Small intestine (tissue), 7 donors: Measurements from ENCODE around the gene LIPK. TPM values are rescaled to one million over a fixed set of nuclear protein-coding genes. Genes with fewer than 3 reads are reported as not detected.

Experiments used
- DNase-seq, 2 donors: peaks; one replicate each; pipeline versions ENCODE4 v3.0.0 to v3.0.0-alpha.2; 2013
- FAIRE-seq: peaks from 2 replicates; lab custom pipeline; 2012; peaks lifted over from hg19 to GRCh38; lab: Jason Lieb, UNC
- H3K27ac ChIP-seq, 3 donors: one replicate each; pipeline ENCODE4 v1.5.1; 2013; ENCODE audit warnings: low read length in 2 of 3, mild to moderate bottlenecking in 2 of 3, control low read depth in 1 of 3, inconsistent platforms in 1 of 3, low read depth in 1 of 3, moderate library complexity in 1 of 3
- H3K27me3 ChIP-seq, 3 donors: one replicate each; pipeline ENCODE4 v1.6.1; 2013; ENCODE audit warnings: low read length in 3 of 3, inconsistent platforms in 1 of 3; ENCODE audit not compliant: control insufficient read depth in 3 of 3, insufficient read depth in 3 of 3
- H3K36me3 ChIP-seq, 3 donors: one replicate each; pipeline ENCODE4 v1.6.1; 2013; ENCODE audit warnings: low read length in 3 of 3, inconsistent platforms in 1 of 3, low read depth in 1 of 3, mild to moderate bottlenecking in 1 of 3, moderate library complexity in 1 of 3; ENCODE audit not compliant: control insufficient read depth in 3 of 3, insufficient read depth in 2 of 3
- H3K4me1 ChIP-seq, 3 donors: one replicate each; pipeline ENCODE4 v1.6.1; 2013; ENCODE audit warnings: low read length in 2 of 3, inconsistent platforms in 1 of 3, low read depth in 1 of 3, mild to moderate bottlenecking in 1 of 3, moderate library complexity in 1 of 3; ENCODE audit not compliant: control insufficient read depth in 3 of 3, insufficient read depth in 2 of 3
- H3K4me3 ChIP-seq, 3 donors: one replicate each; pipeline ENCODE4 v1.5.1; 2013; ENCODE audit warnings: low read length in 3 of 3, control low read depth in 1 of 3, inconsistent platforms in 1 of 3, low read depth in 1 of 3, mild to moderate bottlenecking in 1 of 3, moderate library complexity in 1 of 3
- H3K9me3 ChIP-seq, 2 donors: one replicate each; pipeline ENCODE4 v1.6.1; 2013; ENCODE audit warnings: low read depth in 1 of 2, low read length in 1 of 2; ENCODE audit not compliant: control insufficient read depth in 2 of 2, insufficient read depth in 1 of 2
- WGBS, 3 donors: extraction: QIAGEN DNeasy Blood & Tissue Kit; methylation state at CpG; one replicate each; pipeline ENCODE4 v1.1.7; 2013; 5-methylcytosine and 5-hydroxymethylcytosine counted together
- polyA plus RNA-seq, 4 donors: library from polyadenylated mRNA; stranded (reverse) in 3 of 4; unstranded in 1 of 4; fragments of 200-250 nt in 3 of 4; fragments of 120-200 nt in 1 of 4; gene quantifications; one replicate each; pipeline versions ENCODE4 v1.2.1 to v1.2.3, GENCODE V29; 2013
- donor health status: healthy with polysubstance abuse.
- donor health status: control.
- donor health status: control.
- donor health status: Bipolar disorder and iron deficiency.
- donor health status: healthy.

Gene LIPK
- polyA plus RNA-seq, 4 donors, result not detected

GRCh38 chr10:88781206-88781605, 75.2 kb downstream of the LIPK start:
- no peak for DNase-seq
- WGBS, 3 donors, result 72 to 83% (median 82%) methylated on average over 2 of the region's 2 CpGs
- no peak for FAIRE-seq

GRCh38 chr10:88782222-88782621, 76.2 kb downstream of the LIPK start:
- H3K4me1 ChIP-seq, result no peaks in the 10 kb centered on the region
- no peak overlapping the region for H3K27ac ChIP-seq
- no peaks in the 10 kb centered on the region for H3K27me3 ChIP-seq
- WGBS, 3 donors, result 79 to 93% (median 87%) methylated on average over 3 of the region's 3 CpGs
- no peak overlapping the region for H3K4me3 ChIP-seq
- H3K36me3 ChIP-seq, result no peaks in the 10 kb centered on the region
- DNase-seq (no peak), FAIRE-seq (no peak)
- H3K9me3 ChIP-seq, result no peaks in the 10 kb centered on the region

More at GRCh38 chr10:88781206-88781605, 75.2 kb downstream of the LIPK start:
- Histone ChIP-seq H3K4me3 (no peak overlapping the region), H3K9me3 (no peaks in the 10 kb centered on the region), H3K27ac (no peak overlapping the region), H3K4me1 (no peaks in the 10 kb centered on the region), H3K27me3 (no peaks in the 10 kb centered on the region), H3K36me3 (no peaks in the 10 kb centered on the region)

GRCh38 chr10:88783724-88784123, 77.7 kb downstream of the LIPK start:
- no peaks in the 10 kb centered on the region for H3K27me3 ChIP-seq
- WGBS, 3 donors, result 64 to 70% (median 66%) methylated on average over 3 of the region's 3 CpGs

GRCh38 chr10:88786032-88786770, 80.2 kb downstream of the LIPK start:
- H3K27me3 ChIP-seq, result no peaks in the 10 kb centered on the region
- FAIRE-seq (no peak), DNase-seq (no peak)
- no peaks in the 10 kb centered on the region for H3K4me1 ChIP-seq
- no peak overlapping the region for H3K4me3 ChIP-seq
- H3K36me3 ChIP-seq, result no peaks in the 10 kb centered on the region
- 91 to 92% (median 92%) methylated on average over 10 of the region's 10 CpGs for WGBS, 3 donors
- no peaks in the 10 kb centered on the region for H3K9me3 ChIP-seq
- no peak overlapping the region for H3K27ac ChIP-seq

More at GRCh38 chr10:88783724-88784123, 77.7 kb downstream of the LIPK start:
- no peaks in the 10 kb centered on the region for H3K36me3 ChIP-seq
- no peak for DNase-seq
- no peak overlapping the region for H3K27ac ChIP-seq
- no peaks in the 10 kb centered on the region for H3K4me1 ChIP-seq
- no peak overlapping the region for H3K4me3 ChIP-seq
- no peak for FAIRE-seq
- no peaks in the 10 kb centered on the region for H3K9me3 ChIP-seq

- WGBS, 3 donors, result 60 to 78% (median 65%) methylated on average over 5 of the region's 5 CpGs
- Histone ChIP-seq H3K27ac (no peak overlapping the region), H3K4me3 (no peak overlapping the region), H3K36me3 (no peaks in the 10 kb centered on the region), H3K9me3 (no peaks in the 10 kb centered on the region), H3K27me3 (no peaks in the 10 kb centered on the region), H3K4me1 (no peaks in the 10 kb centered on the region)
- FAIRE-seq (no peak), DNase-seq (no peak)
Measured at GRCh38 chr10:88787463-88787862, 81.4 kb downstream of the LIPK start.

DNA sequence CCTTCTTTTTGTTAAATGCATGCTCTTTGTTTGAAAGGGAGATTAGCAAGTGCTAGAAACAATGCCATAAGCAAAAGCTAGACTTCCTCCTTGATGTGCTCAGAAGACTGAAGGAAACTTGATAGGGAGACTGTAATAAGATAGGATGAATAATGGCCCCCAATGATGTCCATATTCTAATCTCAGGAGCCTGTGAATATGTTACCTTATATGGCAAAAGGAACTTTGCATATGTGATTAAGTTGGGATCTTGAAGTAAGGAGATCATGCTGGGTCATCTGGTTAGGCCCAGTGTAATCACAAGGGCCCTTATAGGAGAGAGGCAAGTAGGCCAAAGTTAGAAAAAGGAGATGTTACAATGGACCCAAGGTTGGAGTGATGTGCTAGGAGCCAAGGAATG, 82.9 kb downstream of the LIPK start:
- Histone ChIP-seq H3K4me1 (no peaks in the 10 kb centered on the region), H3K36me3 (no peaks in the 10 kb centered on the region), H3K4me3 (no peak overlapping the region), H3K27me3 (no peaks in the 10 kb centered on the region), H3K9me3 (no peaks in the 10 kb centered on the region), H3K27ac (no peak overlapping the region)
- DNase-seq (no peak), FAIRE-seq (no peak)

GRCh38 chr10:88791924-88792323, 85.9 kb downstream of the LIPK start:
- Histone ChIP-seq H3K27me3 (no peaks in the 10 kb centered on the region), H3K4me3 (no peak overlapping the region), H3K27ac (no peak overlapping the region), H3K4me1 (no peaks in the 10 kb centered on the region), H3K36me3 (no peaks in the 10 kb centered on the region), H3K9me3 (no peaks in the 10 kb centered on the region)
- WGBS, 3 donors, result 51 to 53% (median 53%) methylated on average over 2 of the region's 2 CpGs
- no peak for FAIRE-seq
- peak; percentile 26 to 44 for DNase-seq

DNA sequence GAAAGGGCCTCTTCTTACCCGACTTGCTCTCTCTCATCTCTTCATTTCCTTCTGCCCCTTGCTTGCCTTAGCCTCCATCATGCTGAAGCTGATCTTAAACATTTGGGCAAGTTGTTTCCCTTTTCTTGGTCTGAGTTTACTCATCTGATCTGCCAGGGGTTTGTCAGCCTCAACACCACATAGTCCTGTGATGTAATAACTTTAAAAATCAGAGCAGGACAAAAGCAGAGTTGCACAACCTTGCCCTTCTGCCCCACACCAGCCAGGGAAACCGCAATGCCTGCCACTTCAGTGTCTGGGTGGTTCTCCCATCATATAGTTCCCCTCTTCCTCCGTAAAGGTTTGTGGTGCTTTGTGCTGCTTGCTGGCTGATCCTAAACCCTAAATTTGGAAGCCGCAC, 86.6 kb downstream of the LIPK start:
- Histone ChIP-seq H3K27ac (no peak overlapping the region), H3K4me1 (no peaks in the 10 kb centered on the region), H3K9me3 (no peaks in the 10 kb centered on the region), H3K27me3 (no peaks in the 10 kb centered on the region), H3K36me3 (no peaks in the 10 kb centered on the region), H3K4me3 (no peak overlapping the region)
- DNase-seq, result peak in 1 of 2 donors; percentile 43
- no peak for FAIRE-seq
- 78 to 81% (median 80%) methylated on average over 4 of the region's 4 CpGs for WGBS, 3 donors
